Karpas-422 (cell line): ENCODE results near the gene ENDOV. TPM values are rescaled to one million over a fixed set of nuclear protein-coding genes. Genes with fewer than 3 reads are reported as not detected.
A peak's percentile ranks its signal among the peaks of the same experiment; 100 is the strongest.

Source experiments
- DNase-seq: peaks from one replicate; pipeline ENCODE4 v3.0.0-alpha.2; 2015
- H2AFZ ChIP-seq: fragments of 200-600 bp; sonication (generic); 2 replicates; pipeline ENCODE4 v1.6.1; 2014; ENCODE audit warnings: antibody characterized with exemption, low read length, mixed read lengths
- H3K27ac ChIP-seq: fragments of 200-600 bp; sonication (generic); 2 replicates; pipeline ENCODE4 v1.5.1; 2014; ENCODE audit warnings: mild to moderate bottlenecking, low read length, moderate library complexity
- H3K27me3 ChIP-seq: fragments of 200-600 bp; sonication (generic); 2 replicates; pipeline ENCODE4 v1.6.1; 2014; ENCODE audit warnings: low read length, mixed read lengths
- H3K36me3 ChIP-seq: fragments of 200-600 bp; sonication (generic); 2 replicates; pipeline ENCODE4 v1.6.1; 2014; ENCODE audit warnings: low read length, mixed read lengths; ENCODE audit not compliant: insufficient read depth
- H3K4me1 ChIP-seq: fragments of 200-600 bp; sonication (generic); 2 replicates; pipeline ENCODE4 v1.6.1; 2014; ENCODE audit warnings: mild to moderate bottlenecking, low read length, mixed read lengths
- H3K4me2 ChIP-seq: fragments of 200-600 bp; sonication (generic); 2 replicates; pipeline ENCODE4 v1.6.1; 2014; ENCODE audit warnings: low read length, low read depth, mild to moderate bottlenecking; ENCODE audit not compliant: poor library complexity, severe bottlenecking
- H3K4me3 ChIP-seq: fragments of 200-600 bp; sonication (generic); 2 replicates; pipeline ENCODE4 v1.5.1; 2014; ENCODE audit warnings: mild to moderate bottlenecking, antibody characterized with exemption, low read length, mixed read lengths
- H3K79me2 ChIP-seq: fragments of 200-600 bp; sonication (generic); 2 replicates; pipeline ENCODE4 v1.6.1; 2014; ENCODE audit warnings: mild to moderate bottlenecking, low read length, mixed read lengths
- H3K9ac ChIP-seq: fragments of 200-600 bp; sonication (generic); 2 replicates; pipeline ENCODE4 v1.6.0; 2014; ENCODE audit warnings: low read length
- H3K9me2 ChIP-seq: fragments of 200-600 bp; sonication (generic), shearing (Covaris generic); replicated peaks from 2 replicates; pipeline ENCODE4 v1.6.0; 2014; ENCODE audit warnings: mild to moderate bottlenecking, low read length, moderate library complexity; ENCODE audit not compliant: insufficient read depth
- H3K9me3 ChIP-seq: fragments of 300-700, 200-600 bp; sonication (generic); 2 replicates; pipeline ENCODE4 v1.6.1; 2014; ENCODE audit warnings: low read length, mixed read lengths
- H4K20me1 ChIP-seq: fragments of 200-600 bp; sonication (generic); 2 replicates; pipeline ENCODE4 v1.6.1; 2014; ENCODE audit warnings: mild to moderate bottlenecking, antibody characterized with exemption, low read length, low read depth; ENCODE audit not compliant: insufficient read depth
- total RNA-seq: library from RNA; depleted of rRNA; stranded (reverse); fragments of >200 nt; shearing (Covaris generic); gene quantifications from 2 replicates; pipeline ENCODE4 v1.2.3, GENCODE V29; 2014; ENCODE audit warnings: low replicate concordance

ENDOV gene
- total RNA-seq, 1 experiment from 2014 or later = 22.7 TPM

- Histone ChIP-seq H3K9me3 (no peaks in the 10 kb centered on the region), H3K9ac (peak overlapping the region; percentile 76), H4K20me1 (no peaks in the 10 kb centered on the region), H3K79me2 (peaks cover 4% of the 10 kb centered on the region; the same call in 1 of the 2 replicates), H3K4me2 (peak overlapping the region; percentile 73), H2AFZ (no peak overlapping the region; the same call in 1 of the 2 replicates), H3K9me2 (no peaks in the 10 kb centered on the region), H3K27ac (no peak overlapping the region), H3K4me1 (peaks cover 11% of the 10 kb centered on the region), H3K36me3 (no peaks in the 10 kb centered on the region), H3K4me3 (peak overlapping the region; percentile 79), H3K27me3 (no peaks in the 10 kb centered on the region)
- no peak for DNase-seq
Observed at GRCh38 chr17:80414508-80414802, 512 bp upstream of the ENDOV start.

DNA sequence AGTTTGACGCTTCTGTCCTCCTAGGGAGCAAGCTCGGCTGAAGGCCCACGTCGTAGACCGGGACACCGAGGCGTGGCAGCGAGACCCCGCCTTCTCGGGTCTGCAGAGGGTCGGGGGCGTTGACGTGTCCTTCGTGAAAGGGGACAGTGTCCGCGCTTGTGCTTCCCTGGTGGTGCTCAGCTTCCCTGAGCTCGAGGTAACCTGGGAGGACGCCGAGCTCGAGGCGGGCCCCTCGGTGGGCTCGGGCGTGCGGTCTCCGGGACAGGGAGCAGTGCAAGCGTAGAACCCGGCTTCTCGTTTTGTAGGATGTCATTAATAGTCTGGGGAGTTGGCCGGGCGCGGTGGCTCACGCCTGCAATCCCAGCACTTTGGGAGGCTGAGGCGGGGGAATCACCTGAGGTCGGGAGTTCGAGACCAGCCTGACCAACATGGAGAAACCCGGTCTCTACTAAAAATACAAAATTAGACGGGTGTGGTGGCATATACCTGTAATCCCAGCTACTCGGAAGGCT, 715 bp downstream of the ENDOV start:
- H3K9me3 ChIP-seq = no peaks in the 10 kb centered on the region
- H3K9ac ChIP-seq = peak overlapping the region; percentile 76
- peaks cover 4% of the 10 kb centered on the region; the same call in 1 of the 2 replicates for H3K79me2 ChIP-seq
- peak overlapping the region; percentile 79 for H3K4me3 ChIP-seq
- peaks cover 11% of the 10 kb centered on the region for H3K4me1 ChIP-seq
- no peak overlapping the region for H3K27ac ChIP-seq
- H3K36me3 ChIP-seq = no peaks in the 10 kb centered on the region
- H3K9me2 ChIP-seq = no peaks in the 10 kb centered on the region
- peak overlapping the region; percentile 83; the same call in 1 of the 2 replicates for H2AFZ ChIP-seq
- peak overlapping the region; percentile 73 for H3K4me2 ChIP-seq
- DNase-seq = no peak
- H4K20me1 ChIP-seq = no peaks in the 10 kb centered on the region
- H3K27me3 ChIP-seq = no peaks in the 10 kb centered on the region

- peak overlapping the region; percentile 76; the same call in 1 of the 2 replicates for H3K9ac ChIP-seq
- H3K4me3 ChIP-seq = peak overlapping the region; percentile 79
- H3K4me2 ChIP-seq = peak overlapping the region; percentile 73
- no peak for DNase-seq
- no peaks in the 10 kb centered on the region for H3K9me2 ChIP-seq
- peaks cover 4% of the 10 kb centered on the region; the same call in 1 of the 2 replicates for H3K79me2 ChIP-seq
- no peaks in the 10 kb centered on the region for H4K20me1 ChIP-seq
- H3K36me3 ChIP-seq = no peaks in the 10 kb centered on the region
- H3K27me3 ChIP-seq = no peaks in the 10 kb centered on the region
- no peak overlapping the region for H3K27ac ChIP-seq
- no peak overlapping the region for H2AFZ ChIP-seq
- no peaks in the 10 kb centered on the region for H3K9me3 ChIP-seq
- peaks cover 11% of the 10 kb centered on the region for H3K4me1 ChIP-seq
Observed at GRCh38 chr17:80416260-80416939, 1.4 kb downstream of the ENDOV start.

DNA sequence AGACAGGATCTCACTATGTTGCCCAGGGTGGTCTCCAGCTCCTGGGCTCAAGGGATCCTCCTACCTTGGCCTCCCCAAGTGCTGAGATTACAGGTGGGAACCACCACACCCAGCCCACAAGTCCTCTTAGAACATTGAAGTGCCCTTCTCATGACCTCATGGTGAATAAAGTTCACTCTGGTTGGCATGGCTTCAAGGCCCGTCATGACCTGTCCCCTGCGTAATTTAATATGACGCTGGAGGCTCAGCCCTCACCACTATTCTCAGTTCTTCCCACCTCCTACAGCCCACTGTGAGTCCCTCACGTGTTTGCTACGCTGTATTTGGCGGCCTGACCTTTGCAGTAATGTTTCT, 1.9 kb downstream of the ENDOV start:
- peaks cover 4% of the 10 kb centered on the region; the same call in 1 of the 2 replicates for H3K79me2 ChIP-seq
- no peak overlapping the region for H3K9ac ChIP-seq
- no peaks in the 10 kb centered on the region for H3K36me3 ChIP-seq
- peaks cover 11% of the 10 kb centered on the region for H3K4me1 ChIP-seq
- no peaks in the 10 kb centered on the region for H3K9me2 ChIP-seq
- DNase-seq = no peak
- no peak overlapping the region for H3K27ac ChIP-seq
- no peaks in the 10 kb centered on the region for H4K20me1 ChIP-seq
- H3K4me3 ChIP-seq = no peak overlapping the region
- no peaks in the 10 kb centered on the region for H3K9me3 ChIP-seq
- no peak overlapping the region for H2AFZ ChIP-seq
- H3K4me2 ChIP-seq = no peak overlapping the region
- no peaks in the 10 kb centered on the region for H3K27me3 ChIP-seq

DNA sequence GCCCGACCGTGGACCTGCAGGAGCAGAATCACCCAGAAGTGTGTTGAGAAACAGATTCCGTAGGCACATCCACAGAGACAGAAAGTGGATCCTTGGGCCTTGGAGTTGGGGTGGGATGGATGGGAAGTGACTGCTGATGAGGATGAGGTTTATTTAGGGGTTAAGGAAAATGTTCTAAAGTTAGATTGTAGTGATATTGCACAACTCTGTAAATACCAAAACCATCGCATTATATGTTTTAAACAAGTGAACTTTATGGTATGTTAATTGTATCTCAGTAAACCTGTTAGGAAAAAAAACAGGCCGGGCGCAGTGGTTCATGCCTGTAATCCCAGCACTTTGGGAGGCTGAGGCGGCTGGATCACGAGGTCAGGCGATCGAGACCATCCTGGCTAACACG, 3.6 kb downstream of the ENDOV start:
- H3K9me3 ChIP-seq = no peaks in the 10 kb centered on the region

DNA sequence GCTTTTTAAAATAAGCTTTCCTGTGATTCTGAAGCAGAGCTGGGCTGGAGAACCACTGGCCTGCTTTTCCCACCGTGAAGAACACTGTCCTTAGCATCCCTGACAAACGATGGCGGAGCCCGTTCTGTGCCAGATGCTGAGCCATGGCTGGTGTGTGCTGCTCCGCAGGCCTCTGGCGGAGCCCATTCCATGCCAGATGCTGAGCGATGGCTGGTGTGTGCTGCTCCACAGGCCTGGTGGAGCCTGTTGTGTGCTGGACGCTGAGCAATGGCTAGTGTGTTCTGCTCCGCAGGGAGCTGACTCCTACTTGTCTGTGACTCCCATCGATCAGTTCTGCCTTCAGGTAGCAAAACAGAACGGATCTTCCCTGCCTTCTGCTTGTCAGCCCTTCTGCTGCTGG, 4.3 kb downstream of the ENDOV start:
- no peaks in the 10 kb centered on the region for H3K27me3 ChIP-seq
- H3K4me3 ChIP-seq = no peak overlapping the region
- peaks cover 11% of the 10 kb centered on the region for H3K4me1 ChIP-seq
- peaks cover 4% of the 10 kb centered on the region; the same call in 1 of the 2 replicates for H3K79me2 ChIP-seq
- H3K4me2 ChIP-seq = no peak overlapping the region
- no peak overlapping the region for H2AFZ ChIP-seq
- H3K9me3 ChIP-seq = no peaks in the 10 kb centered on the region
- DNase-seq = no peak
- no peaks in the 10 kb centered on the region for H4K20me1 ChIP-seq
- H3K27ac ChIP-seq = no peak overlapping the region
- no peak overlapping the region for H3K9ac ChIP-seq
- H3K36me3 ChIP-seq = no peaks in the 10 kb centered on the region
- H3K9me2 ChIP-seq = no peaks in the 10 kb centered on the region

More for the DNA sequence above, 3.6 kb downstream of the ENDOV start:
- H2AFZ ChIP-seq = no peak overlapping the region
- peaks cover 11% of the 10 kb centered on the region for H3K4me1 ChIP-seq
- H3K9ac ChIP-seq = no peak overlapping the region
- H3K36me3 ChIP-seq = no peaks in the 10 kb centered on the region
- no peaks in the 10 kb centered on the region for H4K20me1 ChIP-seq
- no peak overlapping the region for H3K4me3 ChIP-seq
- H3K27ac ChIP-seq = no peak overlapping the region
- H3K4me2 ChIP-seq = no peak overlapping the region
- H3K79me2 ChIP-seq = peaks cover 4% of the 10 kb centered on the region; the same call in 1 of the 2 replicates
- H3K27me3 ChIP-seq = no peaks in the 10 kb centered on the region
- no peak for DNase-seq
- H3K9me2 ChIP-seq = no peaks in the 10 kb centered on the region

- Histone ChIP-seq H2AFZ (no peak overlapping the region), H3K4me3 (no peak overlapping the region), H3K9ac (no peak overlapping the region), H3K27ac (no peak overlapping the region), H3K9me2 (no peaks in the 10 kb centered on the region), H3K4me1 (no peaks in the 10 kb centered on the region), H3K36me3 (no peaks in the 10 kb centered on the region), H3K27me3 (no peaks in the 10 kb centered on the region), H4K20me1 (no peaks in the 10 kb centered on the region), H3K4me2 (no peak overlapping the region), H3K79me2 (no peaks in the 10 kb centered on the region), H3K9me3 (no peaks in the 10 kb centered on the region)
- DNase-seq = no peak
Observed at GRCh38 chr17:80421381-80422090, 6.6 kb downstream of the ENDOV start.

DNA sequence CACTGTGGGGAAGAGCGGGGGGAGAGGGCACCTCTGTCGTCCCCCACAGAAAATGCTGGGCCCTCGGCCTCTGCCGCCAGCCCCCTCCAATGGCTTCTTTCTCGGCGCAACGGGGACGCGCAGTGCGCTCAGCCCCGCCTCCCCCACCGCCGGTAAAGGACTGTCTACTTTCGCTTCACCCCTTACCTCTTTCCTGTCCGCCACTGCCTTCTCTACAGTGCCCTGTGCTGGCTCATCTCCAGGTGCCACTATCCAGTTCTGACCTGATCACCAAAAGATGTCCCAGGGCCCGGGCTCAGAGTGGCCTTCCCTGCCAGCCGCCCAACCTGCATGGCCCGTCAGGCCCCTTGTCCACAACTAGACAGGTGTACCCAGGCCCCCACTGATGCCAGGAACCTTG, 7.3 kb downstream of the ENDOV start:
- no peaks in the 10 kb centered on the region for H3K36me3 ChIP-seq
- H3K4me2 ChIP-seq = no peak overlapping the region
- H3K4me1 ChIP-seq = no peaks in the 10 kb centered on the region; the same call in 1 of the 2 replicates
- no peaks in the 10 kb centered on the region for H3K9me2 ChIP-seq
- H3K9ac ChIP-seq = no peak overlapping the region
- H3K9me3 ChIP-seq = no peaks in the 10 kb centered on the region
- no peaks in the 10 kb centered on the region for H3K79me2 ChIP-seq
- DNase-seq = no peak
- H3K4me3 ChIP-seq = no peak overlapping the region
- H3K27me3 ChIP-seq = no peaks in the 10 kb centered on the region
- no peak overlapping the region for H2AFZ ChIP-seq
- H4K20me1 ChIP-seq = peaks cover 3% of the 10 kb centered on the region; the same call in 1 of the 2 replicates
- H3K27ac ChIP-seq = no peak overlapping the region
